NB4 (cell line): Measurements from ENCODE around the gene PPP2R5C.

Source experiments
- DNase-seq: peaks from one replicate; pipeline ENCODE4 v3.0.0; 2010; ENCODE audit warnings: low read depth
- H3K4me3 ChIP-seq: one replicate; pipeline ENCODE4 v1.5.1; 2011; ENCODE audit warnings: mild to moderate bottlenecking, low read depth, low read length, moderate library complexity
- CTCF ChIP-seq: IDR thresholded peaks from one replicate; pipeline ENCODE4 v1.5.1; 2012; ENCODE audit warnings: low read depth, low read length
- MAX ChIP-seq: IDR thresholded peaks from 2 replicates; pipeline ENCODE4 v1.6.1; 2011; ENCODE audit warnings: low read depth, low read length
- MYC ChIP-seq: IDR thresholded peaks from 2 replicates; pipeline ENCODE4 v1.6.1; 2011; ENCODE audit warnings: low read depth, low read length
- POLR2A ChIP-seq: IDR thresholded peaks from 2 replicates; pipeline ENCODE4 v1.6.1; 2011; ENCODE audit warnings: mild to moderate bottlenecking; ENCODE audit not compliant: insufficient read length; ENCODE audit errors: extremely low read depth

Gene PPP2R5C

GRCh38 chr14:101963052-101963451, 201.5 kb downstream of the PPP2R5C start:
- DNase-seq = no peak
- H3K4me3 ChIP-seq = no peak overlapping the region
- no peak for TF ChIP-seq MAX
- TF ChIP-seq CTCF = no peak
- TF ChIP-seq POLR2A = no peak
- no peak for TF ChIP-seq MYC

GRCh38 chr14:101963656-101964296, 202.3 kb downstream of the PPP2R5C start:
- DNase-seq = no peak
- TF ChIP-seq CTCF = no peak
- no peak for TF ChIP-seq POLR2A
- TF ChIP-seq MYC = no peak
- no peak for TF ChIP-seq MAX
- no peak overlapping the region for H3K4me3 ChIP-seq

GRCh38 chr14:101964297-101965180, 203.0 kb downstream of the PPP2R5C start, which contains the start of gene DYNC1H1:
TSS of gene DYNC1H1 (plus strand) at chr14:101964573. CDS start at chr14:101964692, 119 bp downstream.
- peak; percentile 91 for DNase-seq
- peak within 1 kb of the TSS; percentile 85 for H3K4me3 ChIP-seq
- TF ChIP-seq POLR2A = peak; percentile 95
- peak; percentile 26; the same call in 1 of the 2 replicates for TF ChIP-seq MAX
- TF ChIP-seq MYC = peak; percentile 55
- TF ChIP-seq CTCF = no peak

- peak overlapping the region; percentile 85 for H3K4me3 ChIP-seq
- no peak for TF ChIP-seq MYC
- TF ChIP-seq CTCF = no peak
- no peak for TF ChIP-seq POLR2A
- no peak; the same call in 1 of the 2 replicates for TF ChIP-seq MAX
- peak; percentile 71 for DNase-seq
These were observed 203.7 kb downstream of the PPP2R5C start for GRCh38 chr14:101965181-101965544.

GRCh38 chr14:101965770-101966722, 204.5 kb downstream of the PPP2R5C start:
- H3K4me3 ChIP-seq = peak overlapping the region; percentile 85
- DNase-seq = no peak
- no peak for TF ChIP-seq CTCF
